ENCODE data around the gene TMEM150B. TPM values are rescaled to one million over a fixed set of nuclear protein-coding genes. Genes with fewer than 3 reads are reported as not detected.
A peak's percentile ranks its signal among the peaks of the same experiment; 100 is the strongest.

TMEM150B gene
- total RNA-seq, 1 donor from 2014 or later, result 1.2 TPM

DNA sequence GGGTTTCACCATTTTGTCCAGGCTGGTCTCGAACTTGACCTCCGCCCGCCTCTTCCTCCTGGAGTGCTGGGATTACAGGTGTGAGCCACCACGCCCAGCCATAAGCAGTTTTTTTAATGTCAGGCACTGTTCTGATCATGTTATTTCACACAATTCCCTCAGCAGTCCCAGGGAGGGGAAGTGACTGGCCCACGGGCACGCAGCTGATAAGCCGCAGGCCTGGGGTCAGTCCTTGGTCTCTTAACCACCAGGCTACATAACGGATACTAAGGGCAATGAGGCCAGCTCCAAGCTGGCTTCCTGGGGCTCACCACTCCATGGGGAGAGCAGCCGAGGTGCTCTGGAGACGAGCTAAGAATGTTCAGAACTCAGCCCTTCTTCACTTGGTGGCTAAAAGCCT is 27.9 kb downstream of the TMEM150B start:
- ATAC-seq (no peak), DNase-seq (ENCODE audit: missing footprints) (peak; percentile 0)
- intact Hi-C loops (cut with DNase I), result no loop called here

DNA sequence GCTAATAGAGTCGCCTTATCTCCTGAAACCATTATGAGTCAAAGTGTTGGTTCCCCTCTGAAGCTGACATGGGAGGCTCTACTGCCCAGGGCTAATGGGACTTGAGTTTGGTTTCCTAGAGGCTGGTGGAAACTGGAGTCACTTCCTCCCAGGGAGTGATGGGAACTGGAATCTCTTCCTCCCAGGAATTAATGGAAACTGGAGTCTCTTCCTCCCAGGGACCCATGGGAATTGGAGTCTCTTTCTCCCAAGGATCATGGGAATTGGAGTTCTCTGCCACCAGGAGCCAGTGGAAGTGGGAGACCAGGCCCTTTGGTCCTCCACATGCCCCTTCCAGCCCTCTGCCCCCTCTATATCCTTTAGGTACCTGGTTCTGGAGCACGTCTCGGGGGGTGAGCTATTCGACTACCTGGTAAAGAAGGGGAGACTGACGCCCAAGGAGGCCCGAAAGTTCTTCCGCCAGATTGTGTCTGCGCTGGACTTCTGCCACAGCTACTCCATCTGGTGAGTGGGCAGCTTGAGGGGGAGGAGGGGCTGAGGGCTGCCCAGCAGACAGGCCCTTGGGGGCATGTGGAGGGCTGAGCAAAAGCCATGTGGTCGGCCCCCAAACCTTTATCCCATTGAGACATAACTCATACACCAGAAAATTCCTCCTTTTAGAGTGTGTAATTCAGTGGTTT is 35.9 kb downstream of the TMEM150B start:
- peak; percentile 30 for DNase-seq (ENCODE audit: missing footprints)
- no peak for ATAC-seq
- intact Hi-C loops (cut with DNase I), result no loop called here

DNA sequence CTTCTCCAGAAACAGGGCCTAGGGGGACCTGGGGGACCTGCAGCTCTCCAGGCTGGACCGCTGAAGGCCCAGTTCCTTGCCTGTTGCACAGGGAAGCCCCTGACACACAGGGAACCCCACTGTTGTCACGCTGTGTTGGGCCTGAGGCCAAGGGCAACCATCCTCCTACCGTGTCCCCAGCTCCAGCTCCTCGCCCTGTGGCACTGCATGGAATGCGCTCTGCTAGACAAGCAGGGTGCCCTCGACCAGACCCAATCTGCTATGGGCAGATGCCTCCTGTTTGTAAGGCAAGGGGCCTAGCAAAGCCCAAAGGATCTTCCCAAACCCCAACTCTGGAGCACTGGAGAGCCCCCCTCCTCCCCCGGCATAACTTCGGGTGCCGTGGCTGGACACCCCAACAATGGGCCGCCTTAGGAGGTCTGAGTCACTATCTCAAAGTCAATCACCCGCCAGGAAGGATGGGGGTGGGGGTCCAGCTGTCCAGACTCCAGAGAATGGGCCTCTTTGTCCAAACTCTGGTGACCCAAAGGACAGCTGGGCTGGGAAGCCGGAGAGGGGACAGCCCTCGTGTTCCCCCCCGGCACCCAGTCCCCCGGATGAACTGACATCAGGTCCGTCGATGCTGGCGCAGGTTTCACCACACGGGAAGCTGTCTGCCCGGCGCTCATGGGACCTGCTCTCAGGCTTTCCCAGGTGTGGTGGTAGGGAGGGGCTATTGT is 37.6 kb downstream of the TMEM150B start:
- intact Hi-C loops (cut with DNase I), result no loop called here
- no peak for DNase-seq (ENCODE audit: missing footprints)
- ATAC-seq, result no peak

DNA sequence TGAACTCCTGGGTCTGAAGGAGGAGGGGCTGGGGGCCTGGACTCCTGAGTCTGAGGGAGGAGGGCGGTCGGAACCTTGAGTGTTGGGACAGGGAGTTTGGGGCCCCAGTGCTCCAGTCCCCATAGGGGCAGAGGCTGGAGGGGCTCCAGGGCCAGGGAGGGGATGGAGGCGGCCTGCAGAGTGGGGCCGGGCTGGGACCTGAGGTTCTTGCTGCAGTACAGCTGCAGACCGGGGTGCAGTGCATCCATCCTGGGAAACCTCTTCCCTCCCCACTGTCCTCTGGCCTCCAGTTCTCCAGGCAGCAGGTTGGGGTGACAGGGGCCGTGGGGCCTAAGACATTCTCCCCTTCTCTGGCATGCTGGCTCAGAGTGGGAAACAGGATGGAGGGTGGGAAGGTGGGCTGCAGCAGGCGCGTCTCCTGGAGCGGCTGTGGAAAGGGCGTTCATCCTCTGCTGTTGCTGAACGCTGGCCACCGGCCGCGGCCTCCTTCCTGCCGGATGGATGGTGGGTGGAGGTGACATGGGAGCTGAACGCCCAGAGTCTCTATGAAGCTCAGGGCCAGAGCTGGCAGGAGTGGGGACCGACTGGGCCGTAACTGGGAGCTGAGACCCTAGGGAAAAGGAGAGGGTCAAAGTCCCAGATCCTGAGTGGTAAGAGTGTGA is 39.8 kb downstream of the TMEM150B start:
- DNase-seq (ENCODE audit: missing footprints) (no peak), ATAC-seq (no peak)
- intact Hi-C loops (cut with DNase I), result no loop called here

DNA sequence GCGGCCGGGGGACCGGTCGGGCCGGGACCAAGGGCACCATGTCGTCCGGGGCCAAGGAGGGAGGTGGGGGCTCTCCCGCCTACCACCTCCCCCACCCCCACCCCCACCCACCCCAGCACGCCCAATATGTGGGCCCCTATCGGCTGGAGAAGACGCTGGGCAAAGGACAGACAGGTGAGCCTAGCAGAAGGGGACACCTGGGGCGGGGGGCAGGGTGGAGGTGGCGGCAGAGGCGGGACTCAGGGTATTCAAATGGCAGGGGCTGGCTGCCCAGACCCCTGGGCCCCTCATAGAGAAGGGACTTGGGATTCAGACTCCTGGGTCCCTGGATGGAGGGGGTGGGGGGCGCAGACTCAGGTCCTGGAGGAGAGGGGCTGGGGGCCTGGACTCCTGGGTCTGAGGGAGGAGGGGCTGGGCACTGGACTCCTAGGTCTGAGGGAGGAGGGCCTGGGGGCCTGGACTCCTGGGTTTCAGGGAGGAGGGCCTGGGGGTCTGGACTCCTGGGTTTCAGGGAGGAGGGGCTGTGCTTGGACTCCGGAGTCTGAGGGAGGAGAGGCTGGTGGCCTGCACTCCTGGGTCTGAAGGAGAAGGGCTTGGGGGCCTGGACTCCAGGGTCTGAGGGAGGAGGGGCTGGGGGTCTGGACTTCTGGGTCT is 40.6 kb downstream of the TMEM150B start:
- ATAC-seq (no peak), DNase-seq (ENCODE audit: missing footprints) (no peak)
- intact Hi-C loops (cut with DNase I), result no loop called here

DNA sequence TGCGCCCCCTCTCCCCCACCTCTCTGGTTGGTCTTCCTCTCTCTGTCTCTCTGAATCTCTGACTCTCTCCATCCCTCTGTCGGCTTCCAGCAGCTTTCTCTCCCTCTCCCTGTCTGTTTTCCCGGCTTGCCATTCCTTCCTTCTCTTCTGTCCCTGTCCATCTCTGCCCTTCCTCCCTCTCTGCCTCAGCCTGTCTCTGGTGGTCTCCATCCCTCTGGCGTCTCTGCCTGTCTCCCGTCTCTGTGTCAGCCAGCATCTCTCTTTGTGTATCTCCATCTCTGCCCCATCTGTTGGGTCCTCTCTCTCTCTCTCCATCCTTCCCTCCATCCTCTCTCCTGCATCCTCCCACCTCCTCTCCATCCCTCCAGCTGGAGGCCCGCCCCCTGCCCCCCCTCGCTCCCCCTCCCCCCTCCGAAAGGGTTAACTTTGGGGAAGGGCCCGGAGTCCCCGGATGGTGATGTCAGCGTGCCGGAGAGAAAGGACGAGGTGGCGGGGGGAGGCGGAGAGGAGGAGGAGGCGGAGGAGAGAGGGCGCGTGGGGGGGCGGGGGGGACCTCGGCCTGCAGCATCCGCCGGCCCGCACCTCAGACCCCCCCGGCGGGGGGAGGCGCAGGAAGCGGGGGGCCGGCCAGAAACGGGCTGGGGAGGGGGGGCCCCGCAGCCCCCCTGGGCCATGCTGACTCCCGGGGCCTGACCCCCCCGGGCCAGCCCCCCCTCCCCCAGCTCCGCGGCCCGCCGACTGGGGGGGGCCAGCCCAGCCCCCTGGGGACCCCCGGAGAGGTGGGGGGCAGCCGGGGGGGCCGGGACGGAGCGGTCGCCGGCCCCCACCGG is 41.4 kb downstream of the TMEM150B start, which contains the start of gene BRSK1:
Gene BRSK1, plus strand, starts transcription at position 450 of the 830 bp plus-strand sequence. CDS start 446 bp downstream, outside the sequence.
- DNase-seq (ENCODE audit: missing footprints) (no peak), ATAC-seq (no peak)
- intact Hi-C loops (cut with DNase I), result no loop called here

DNA sequence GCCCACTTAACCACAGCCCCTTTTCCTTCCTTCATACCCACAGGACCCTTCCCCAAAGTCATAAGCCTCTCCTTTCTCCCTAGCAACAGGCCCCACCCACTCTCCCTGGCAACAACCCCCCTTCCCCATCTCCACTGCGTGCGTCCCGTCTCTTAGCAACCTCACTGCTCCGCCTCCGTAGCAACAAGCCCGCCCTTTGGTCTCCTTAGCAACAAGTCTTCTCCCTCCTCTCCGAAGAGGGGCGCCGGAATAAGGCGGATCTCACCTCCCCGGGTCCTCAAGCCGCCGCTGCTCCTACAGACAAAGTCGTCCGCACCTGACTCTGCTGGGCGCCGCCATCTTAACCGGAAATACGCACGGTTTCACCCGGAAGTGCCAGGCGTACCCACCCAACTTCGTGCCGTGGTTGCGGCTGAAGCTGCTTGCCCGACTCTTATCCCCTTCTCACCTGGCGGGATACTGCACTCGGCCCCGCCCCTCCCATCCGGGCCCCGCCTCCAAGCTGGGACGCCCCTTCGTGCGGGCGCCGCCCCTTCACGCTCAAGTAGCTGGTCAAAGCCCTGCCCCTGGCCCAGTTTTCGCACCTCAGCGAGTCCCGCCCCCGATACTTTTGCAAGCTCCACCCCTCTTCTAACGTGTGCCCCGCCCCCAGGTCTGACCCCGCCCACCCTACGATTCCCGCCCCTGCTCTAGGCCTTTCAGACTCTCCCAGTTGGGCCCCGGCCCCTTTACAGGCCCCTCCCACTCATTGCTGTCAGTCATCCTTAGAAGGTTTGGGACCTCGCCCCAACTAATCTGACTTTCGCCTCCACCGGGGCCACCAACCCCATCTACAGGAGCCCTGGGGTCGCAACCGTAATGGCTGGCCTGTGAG is 45.1 kb downstream of the TMEM150B start, which contains the start of gene HSPBP1:
Gene HSPBP1, minus strand, starts transcription at position 341 of the 874 bp plus-strand sequence. CDS start 502 bp downstream, outside the sequence.
- ATAC-seq, result peak; percentile 90
- intact Hi-C loops (cut with DNase I), result loop anchor here (1.0 kb wide), 1 partner anchor 20 kb away; no protein-coding TSS in a partner anchor

DNA sequence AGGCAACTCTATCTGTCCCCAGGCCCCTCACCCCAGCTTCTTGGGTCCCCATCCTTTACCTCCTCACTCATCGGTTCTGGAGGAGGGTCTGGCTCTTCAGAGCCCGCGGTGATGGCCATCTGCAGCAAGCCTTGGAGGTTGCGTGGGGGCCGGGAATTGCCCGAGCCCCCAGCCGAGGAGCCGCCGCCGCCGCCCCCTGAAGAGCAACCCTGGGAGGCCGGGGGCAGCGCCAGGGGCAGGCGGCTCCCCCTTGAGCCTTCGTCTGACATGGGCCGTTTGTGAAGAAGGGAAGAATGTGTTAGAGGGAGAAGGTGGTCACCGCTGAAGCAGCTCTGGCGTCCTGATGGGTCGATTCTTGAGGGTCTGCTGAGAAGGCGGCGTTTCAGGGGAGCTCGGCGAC is 45.8 kb downstream of the TMEM150B start:
- intact Hi-C loops (cut with DNase I), result no loop called here
- ATAC-seq (no peak), DNase-seq (ENCODE audit: missing footprints) (no peak)

More for the DNA sequence above, 45.1 kb downstream of the TMEM150B start, which contains the start of gene HSPBP1:
- DNase-seq (ENCODE audit: missing footprints), result peak; percentile 94

DNA sequence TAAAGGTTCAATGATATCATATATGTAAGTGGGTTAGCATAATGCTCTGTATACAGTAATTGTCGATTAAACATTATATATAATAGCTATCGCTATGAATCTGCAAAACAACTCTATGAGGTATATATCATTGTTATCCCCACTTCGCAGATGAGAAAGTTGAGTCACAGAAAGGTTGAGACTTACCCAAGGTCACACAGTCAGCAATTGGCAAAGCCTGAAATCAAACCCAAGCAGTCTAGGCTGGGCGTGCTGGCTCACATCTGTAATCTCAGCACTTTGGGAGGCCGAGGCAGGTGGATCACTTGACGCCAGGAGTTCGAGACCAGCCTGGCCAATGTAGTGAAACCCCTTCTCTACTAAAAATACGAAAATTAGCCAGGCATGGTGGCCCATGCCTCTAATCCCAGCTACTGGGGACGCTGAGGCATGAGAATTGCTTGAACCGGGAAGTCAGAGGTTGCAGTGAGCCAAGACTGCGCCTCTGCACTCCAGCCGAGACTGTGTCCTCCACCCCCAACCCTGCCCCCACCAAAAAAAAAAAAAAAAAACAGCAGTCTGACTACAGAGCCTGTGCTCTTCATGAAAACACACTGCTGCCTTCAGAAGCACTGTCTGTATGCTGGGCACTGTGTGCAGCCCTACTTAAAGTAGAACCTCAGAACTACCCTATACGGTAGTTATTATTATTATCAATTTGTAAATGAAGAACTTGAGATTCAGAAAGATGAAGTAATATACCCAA is 46.6 kb downstream of the TMEM150B start:
- intact Hi-C loops (cut with DNase I), result no loop called here
- no peak for ATAC-seq
- DNase-seq (ENCODE audit: missing footprints), result no peak

DNA sequence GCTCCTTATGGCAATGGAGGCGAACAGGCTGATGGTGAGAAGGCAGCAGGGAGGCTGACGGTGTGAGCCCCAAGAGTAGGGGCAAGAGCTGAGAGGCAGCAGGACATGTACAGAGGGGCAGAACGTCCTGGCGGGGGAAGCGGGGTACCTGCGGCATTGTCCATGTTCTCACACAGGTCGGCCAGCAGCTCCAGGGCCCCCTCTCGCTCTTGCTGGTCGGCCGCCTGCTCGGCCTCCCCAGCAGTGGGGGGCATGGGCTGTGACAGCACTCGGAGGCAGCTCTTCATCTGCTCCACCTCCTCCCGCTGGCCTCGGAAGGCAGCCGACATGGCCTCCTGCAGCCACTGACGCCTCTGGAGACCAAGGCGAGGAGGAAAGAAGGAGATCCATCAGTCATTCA is 47.6 kb downstream of the TMEM150B start:
- DNase-seq (ENCODE audit: missing footprints) (no peak), ATAC-seq (no peak)
- intact Hi-C loops (cut with DNase I), result no loop called here

DNA sequence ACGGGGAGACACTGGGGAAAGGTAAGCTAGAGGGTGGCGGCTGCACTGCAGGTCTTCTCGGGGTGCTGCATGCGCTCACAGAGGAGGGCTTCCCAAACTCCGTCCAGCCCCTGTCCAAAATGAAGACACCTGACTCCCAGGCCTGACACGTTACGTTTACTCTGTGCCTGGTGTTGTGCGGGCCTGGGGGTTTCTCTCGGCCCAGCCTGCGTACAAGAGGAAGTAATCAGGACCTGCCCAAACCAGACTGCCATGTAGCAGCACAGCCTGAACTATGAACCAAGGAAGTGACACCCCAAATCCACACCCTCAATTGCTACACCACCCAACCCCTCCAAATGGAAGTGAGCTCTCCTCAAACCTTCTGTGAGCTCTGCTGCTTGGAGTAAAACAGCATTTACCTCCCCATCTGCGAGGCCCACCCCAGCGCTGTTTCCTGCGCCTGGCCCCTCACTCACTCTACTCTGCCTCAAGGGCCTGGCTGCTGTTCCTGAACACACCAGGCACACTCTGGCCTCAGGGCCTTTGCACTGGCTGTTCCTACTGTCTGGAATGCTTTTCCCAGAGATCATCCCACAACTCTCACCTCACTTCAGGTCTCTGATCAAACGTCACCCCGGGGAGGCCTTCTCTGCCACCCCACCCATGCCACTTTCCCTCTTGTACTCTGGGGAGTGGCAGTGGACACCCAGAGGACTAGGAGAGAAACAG is 48.3 kb downstream of the TMEM150B start:
- ATAC-seq (no peak), DNase-seq (ENCODE audit: missing footprints) (peak; percentile 49)
- intact Hi-C loops (cut with DNase I), result no loop called here

DNA sequence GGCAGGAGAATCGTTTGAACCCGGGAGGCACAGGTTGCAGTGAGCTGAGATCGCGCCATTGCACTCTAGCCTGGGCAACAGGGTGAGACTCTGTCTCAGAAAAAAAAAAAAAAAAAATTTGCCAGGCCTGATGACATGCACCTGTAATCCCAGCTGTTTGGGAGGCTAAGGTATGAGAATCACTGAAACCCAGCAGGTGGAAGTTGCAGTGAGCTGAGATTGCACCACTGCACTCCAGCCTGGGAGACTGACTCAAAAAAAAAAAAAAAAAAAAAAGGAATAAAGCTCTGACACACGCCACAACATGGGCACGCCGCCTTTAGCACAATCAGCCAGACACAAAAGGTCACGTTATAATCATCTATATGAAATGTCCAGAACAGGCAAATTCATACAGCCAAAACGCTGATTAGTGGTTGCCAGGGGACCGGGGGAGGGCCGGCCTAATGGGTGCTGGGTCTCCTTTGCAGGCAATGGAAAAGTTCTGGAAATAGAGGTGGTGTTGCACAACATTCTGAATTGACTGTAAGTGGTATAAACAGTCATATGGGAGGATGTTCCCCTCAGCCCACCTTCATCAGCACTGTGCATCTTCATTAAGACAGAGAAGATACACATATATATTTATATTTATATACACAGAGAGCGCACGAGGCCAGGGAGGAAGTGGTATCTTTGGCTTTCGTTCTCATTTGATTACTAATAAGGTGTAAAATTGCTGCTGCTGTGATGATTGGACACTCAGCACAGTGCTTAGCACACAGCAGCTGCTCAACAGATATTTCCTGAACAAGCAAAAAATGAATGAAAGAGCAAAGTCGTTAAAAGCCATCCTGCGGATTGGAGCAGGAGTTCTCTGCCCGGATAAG is 49.1 kb downstream of the TMEM150B start:
- intact Hi-C loops (cut with DNase I), result no loop called here
- no peak for ATAC-seq
- DNase-seq (ENCODE audit: missing footprints), result peak; percentile 46

DNA sequence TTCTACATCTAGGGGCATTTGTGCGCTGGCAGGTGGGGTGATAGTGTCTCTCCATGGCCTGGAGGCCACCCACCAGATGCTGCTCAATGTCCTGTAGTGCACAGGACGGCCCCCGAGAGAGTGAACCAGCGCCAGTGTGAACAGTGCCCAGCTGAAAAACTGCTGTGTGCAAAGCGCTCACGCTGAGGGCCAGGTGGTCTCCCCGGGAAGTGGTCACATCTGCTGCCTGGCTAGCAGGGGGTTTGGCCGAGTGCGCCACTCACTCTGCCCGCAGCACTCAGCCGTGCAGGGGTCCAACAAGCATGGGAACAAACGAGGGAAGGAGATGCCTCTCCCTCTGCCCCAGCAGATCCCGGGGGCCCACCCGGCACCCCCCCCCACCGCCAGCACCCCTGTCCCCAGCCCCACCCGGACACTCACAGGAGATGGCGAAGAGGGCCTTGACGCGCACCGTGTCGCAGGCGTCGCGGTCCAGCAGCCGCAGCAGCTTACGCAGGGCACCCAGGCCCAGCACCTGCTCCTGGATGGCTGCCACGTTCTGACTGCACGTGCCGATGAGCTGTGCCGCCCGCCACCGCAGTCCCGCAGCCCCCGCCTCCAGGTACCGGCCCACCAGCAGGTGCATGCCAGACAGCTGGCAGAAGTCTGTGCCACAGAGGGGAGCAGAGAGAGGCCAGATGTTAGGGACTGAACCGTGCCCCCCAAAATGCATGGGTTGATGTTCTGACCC is 51.0 kb downstream of the TMEM150B start:
- intact Hi-C loops (cut with DNase I), result no loop called here
- ATAC-seq (no peak), DNase-seq (ENCODE audit: missing footprints) (peak; percentile 28)

DNA sequence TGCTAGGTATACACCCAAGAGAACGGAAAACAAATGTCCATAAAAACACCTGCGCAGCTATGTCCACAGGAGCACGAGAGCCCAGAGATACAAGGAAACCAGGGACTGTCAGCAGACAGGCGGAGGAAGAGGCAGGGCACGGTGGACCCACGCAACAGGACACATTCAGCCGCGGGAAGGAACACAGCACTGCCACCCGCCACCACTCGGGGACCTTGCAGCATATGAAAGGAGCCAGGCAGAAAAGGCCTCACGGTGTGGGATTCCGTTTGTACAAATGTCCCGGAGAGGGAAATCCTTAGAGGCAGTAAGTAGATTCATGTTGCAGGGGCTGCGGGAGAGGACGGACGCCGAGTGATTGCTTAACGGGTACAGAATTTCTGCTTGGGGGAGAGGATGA is 53.0 kb downstream of the TMEM150B start:
- DNase-seq (ENCODE audit: missing footprints) (peak; percentile 4), ATAC-seq (no peak)
- intact Hi-C loops (cut with DNase I), result no loop called here
